Fibroblast of villous mesenchyme (primary cell): ENCODE measurements around the gene MAPK1. TPM values are rescaled to one million over a fixed set of nuclear protein-coding genes. Genes with fewer than 3 reads are reported as not detected.
A peak's percentile ranks its signal among the peaks of the same experiment; 100 is the strongest.

Source experiments
- DNase-seq: peaks from one replicate; pipeline ENCODE4 v3.0.0-alpha.2; 2010; ENCODE audit warnings: low read depth
- H3K4me3 ChIP-seq: 2 replicates; pipeline ENCODE4 v1.5.1; 2011; ENCODE audit warnings: low read depth, mild to moderate bottlenecking, low read length
- CTCF ChIP-seq: IDR thresholded peaks from 2 replicates; pipeline ENCODE4 v1.5.1; 2012; ENCODE audit warnings: low read depth, mild to moderate bottlenecking, low read length; ENCODE audit not compliant: insufficient read depth
- total RNA-seq: library from RNA; depleted of rRNA; stranded (reverse); fragments of >200 nt; gene quantifications from 2 replicates; pipeline ENCODE4 v1.2.3, GENCODE V29; 2012

The MAPK1 gene
- total RNA-seq, 1 donor = 51.8 TPM

DNA sequence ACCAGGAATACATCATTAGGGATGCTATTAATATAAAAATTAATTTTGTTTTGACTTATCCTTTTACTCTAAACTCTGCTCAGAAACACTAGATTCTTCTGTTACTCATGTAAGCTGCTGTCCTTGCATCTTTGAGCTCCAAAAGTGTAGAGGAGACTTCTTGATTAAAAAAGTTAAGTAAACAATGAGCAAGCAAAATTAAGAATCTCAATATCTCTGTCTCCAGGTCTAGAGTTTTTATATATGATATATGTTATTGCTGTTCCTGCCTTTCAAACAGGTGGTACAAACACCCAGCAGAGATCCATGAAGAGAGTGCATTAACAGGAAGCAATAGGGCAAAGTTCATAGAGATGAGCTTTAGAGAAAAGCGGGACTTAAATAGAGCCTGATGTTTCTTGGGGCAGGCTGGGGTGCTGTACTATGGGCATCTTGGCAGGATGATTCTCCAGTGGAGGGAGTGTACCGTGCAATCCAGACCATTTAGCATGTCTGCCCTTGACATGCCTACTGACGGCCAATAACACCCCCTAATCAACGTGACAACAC is 6.9 kb downstream of the MAPK1 start:
- DNase-seq = no peak
- TF ChIP-seq CTCF = no peak

DNA sequence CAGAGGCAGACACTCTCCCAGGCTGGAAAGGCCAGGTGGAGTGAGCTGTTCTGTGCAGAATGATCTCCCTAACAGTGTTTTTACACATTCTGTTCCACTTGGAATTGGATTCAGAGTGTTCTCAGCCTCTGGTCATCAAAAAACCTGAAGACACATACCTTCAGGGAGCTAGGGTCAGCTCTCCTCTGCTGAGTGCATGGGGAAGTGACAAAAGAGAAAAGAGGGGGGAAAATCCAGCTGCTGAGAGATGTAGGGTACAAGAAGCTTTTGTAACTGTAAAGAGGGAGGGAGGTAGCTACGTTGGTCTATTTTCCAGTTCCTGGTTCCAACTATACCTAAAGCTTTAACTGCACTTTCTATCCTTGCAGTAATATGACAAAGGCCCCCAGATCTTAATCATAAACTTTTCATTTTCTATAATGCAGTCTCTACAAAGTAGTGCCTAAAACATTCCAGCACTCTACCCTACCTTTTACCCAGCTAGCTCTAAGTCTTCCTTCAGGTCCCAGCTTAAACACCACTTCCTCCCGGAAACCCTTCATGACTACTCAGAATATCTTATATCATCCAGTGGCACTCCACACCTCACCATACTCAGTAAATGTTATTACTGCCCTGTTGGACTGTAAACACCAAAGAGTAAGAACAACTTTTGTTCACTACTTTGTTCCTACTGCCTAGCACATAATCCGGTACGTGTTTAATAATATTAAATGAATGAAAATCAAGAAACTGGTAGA is 9.2 kb downstream of the MAPK1 start:
- no peak for TF ChIP-seq CTCF
- no peak overlapping the region for H3K4me3 ChIP-seq
- no peak for DNase-seq

More for the DNA sequence above, 6.9 kb downstream of the MAPK1 start:
- no peak overlapping the region for H3K4me3 ChIP-seq

GRCh38 chr22:21857481-21857914 is 9.9 kb downstream of the MAPK1 start:
- DNase-seq = peak; percentile 31
- no peak overlapping the region for H3K4me3 ChIP-seq
- TF ChIP-seq CTCF = no peak

- H3K4me3 ChIP-seq = no peak overlapping the region
- DNase-seq = no peak
- TF ChIP-seq CTCF = no peak
These were observed 10.6 kb downstream of the MAPK1 start for GRCh38 chr22:21856868-21857267.

GRCh38 chr22:21856197-21856596 is 11.2 kb downstream of the MAPK1 start:
- no peak overlapping the region for H3K4me3 ChIP-seq
- TF ChIP-seq CTCF = no peak
- DNase-seq = no peak

DNA sequence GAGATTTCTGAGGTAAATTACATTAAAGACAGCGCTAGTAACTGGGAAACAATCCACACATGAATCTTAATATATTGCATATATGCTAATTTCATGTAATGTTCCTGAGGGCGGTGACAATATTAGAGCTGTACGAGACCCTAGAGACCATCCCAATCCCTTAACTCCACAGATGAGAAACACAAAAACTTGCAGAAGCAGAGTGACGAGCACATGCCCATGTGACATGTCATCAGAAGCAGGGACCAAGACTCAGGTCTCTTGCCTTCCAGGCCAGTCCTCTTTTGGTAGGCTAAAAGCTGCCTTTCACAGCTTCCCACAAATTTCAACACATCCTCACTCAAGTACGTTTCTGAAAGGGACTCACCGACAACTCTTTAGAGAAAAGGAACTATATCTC is 11.8 kb downstream of the MAPK1 start:
- no peak for TF ChIP-seq CTCF
- H3K4me3 ChIP-seq = no peak overlapping the region
- no peak for DNase-seq
